Small intestine (tissue), 7 donors: ENCODE data around the gene ZFP36. TPM values are rescaled to one million over a fixed set of nuclear protein-coding genes. Genes with fewer than 3 reads are reported as not detected.

Source experiments
- DNase-seq, 2 donors: peaks; one replicate each; pipeline versions ENCODE4 v3.0.0 to v3.0.0-alpha.2; 2013
- FAIRE-seq: peaks from 2 replicates; lab custom pipeline; 2012; peaks lifted over from hg19 to GRCh38; lab: Jason Lieb, UNC
- H3K27ac ChIP-seq, 3 donors: one replicate each; pipeline ENCODE4 v1.5.1; 2013; ENCODE audit warnings: low read length in 2 of 3, mild to moderate bottlenecking in 2 of 3, control low read depth in 1 of 3, inconsistent platforms in 1 of 3, low read depth in 1 of 3, moderate library complexity in 1 of 3
- H3K27me3 ChIP-seq, 3 donors: one replicate each; pipeline ENCODE4 v1.6.1; 2013; ENCODE audit warnings: low read length in 3 of 3, inconsistent platforms in 1 of 3; ENCODE audit not compliant: control insufficient read depth in 3 of 3, insufficient read depth in 3 of 3
- H3K36me3 ChIP-seq, 3 donors: one replicate each; pipeline ENCODE4 v1.6.1; 2013; ENCODE audit warnings: low read length in 3 of 3, inconsistent platforms in 1 of 3, low read depth in 1 of 3, mild to moderate bottlenecking in 1 of 3, moderate library complexity in 1 of 3; ENCODE audit not compliant: control insufficient read depth in 3 of 3, insufficient read depth in 2 of 3
- H3K4me1 ChIP-seq, 3 donors: one replicate each; pipeline ENCODE4 v1.6.1; 2013; ENCODE audit warnings: low read length in 2 of 3, inconsistent platforms in 1 of 3, low read depth in 1 of 3, mild to moderate bottlenecking in 1 of 3, moderate library complexity in 1 of 3; ENCODE audit not compliant: control insufficient read depth in 3 of 3, insufficient read depth in 2 of 3
- H3K4me3 ChIP-seq, 3 donors: one replicate each; pipeline ENCODE4 v1.5.1; 2013; ENCODE audit warnings: low read length in 3 of 3, control low read depth in 1 of 3, inconsistent platforms in 1 of 3, low read depth in 1 of 3, mild to moderate bottlenecking in 1 of 3, moderate library complexity in 1 of 3
- H3K9me3 ChIP-seq, 2 donors: one replicate each; pipeline ENCODE4 v1.6.1; 2013; ENCODE audit warnings: low read depth in 1 of 2, low read length in 1 of 2; ENCODE audit not compliant: control insufficient read depth in 2 of 2, insufficient read depth in 1 of 2
- WGBS, 3 donors: extraction: QIAGEN DNeasy Blood & Tissue Kit; methylation state at CpG; one replicate each; pipeline ENCODE4 v1.1.7; 2013; 5-methylcytosine and 5-hydroxymethylcytosine counted together
- polyA plus RNA-seq, 4 donors: library from polyadenylated mRNA; stranded (reverse) in 3 of 4; unstranded in 1 of 4; fragments of 200-250 nt in 3 of 4; fragments of 120-200 nt in 1 of 4; gene quantifications; one replicate each; pipeline versions ENCODE4 v1.2.1 to v1.2.3, GENCODE V29; 2013
- donor health status: healthy with polysubstance abuse.
- donor health status: control.
- donor health status: control.
- donor health status: Bipolar disorder and iron deficiency.
- donor health status: healthy.

The ZFP36 gene
- polyA plus RNA-seq, 4 donors, result 104 to 365 (median 195) TPM

DNA sequence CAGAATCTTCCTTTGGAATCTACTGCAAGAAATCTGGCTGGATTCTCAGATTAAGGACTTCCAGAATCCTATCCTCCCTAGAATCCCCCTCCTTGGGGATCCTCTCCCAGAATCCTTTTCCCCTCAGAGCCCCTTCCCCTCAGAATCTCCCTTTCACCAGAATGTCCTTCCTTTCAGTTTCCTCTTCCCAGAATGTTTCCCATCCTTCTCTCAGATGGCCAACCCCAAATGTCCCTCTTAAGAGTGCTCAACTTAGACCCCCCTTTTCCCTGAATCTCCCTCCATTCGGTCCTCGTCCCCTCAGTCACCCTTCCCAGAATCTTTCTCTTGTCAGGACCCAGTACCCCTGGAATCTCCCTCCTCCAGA, 29.7 kb downstream of the ZFP36 start:
- no peak for FAIRE-seq
- peaks cover 2 to 16% (median 15%) of the 10 kb centered on the region in 3 donors for H3K4me1 ChIP-seq

DNA sequence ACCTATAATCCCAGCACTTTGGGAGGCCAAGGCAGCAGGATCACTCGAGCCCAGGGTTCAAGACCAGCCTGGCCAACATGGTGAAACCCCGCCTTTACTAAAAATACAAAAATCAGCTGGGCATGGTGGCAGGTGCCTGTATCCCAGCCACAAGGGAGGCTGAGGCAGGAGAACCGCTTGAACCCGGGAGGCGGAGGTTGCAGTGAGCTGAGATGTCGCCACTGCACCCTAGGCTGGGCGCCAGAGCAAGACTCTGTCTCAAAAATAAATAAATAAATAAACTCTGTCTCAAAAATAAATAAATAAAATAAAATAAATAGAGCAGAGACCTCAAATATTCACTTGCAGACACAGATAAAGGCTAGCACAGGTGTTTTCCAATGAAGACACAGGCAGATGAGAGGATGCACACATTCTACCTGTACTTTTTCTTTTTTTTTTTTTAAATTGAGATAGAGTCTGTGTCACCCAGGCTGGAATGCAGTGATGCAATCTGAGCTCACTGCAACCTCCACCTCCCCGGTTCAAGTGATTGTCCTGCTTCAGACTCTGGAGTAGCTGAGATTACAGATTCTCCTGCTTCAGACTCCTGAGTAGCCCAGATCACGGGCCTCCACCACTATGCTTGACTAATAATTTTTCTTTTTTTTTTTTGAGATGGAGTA, 31.8 kb downstream of the ZFP36 start:
- no peak for DNase-seq
- 81 to 87% (median 85%) methylated on average over 9 of the region's 9 CpGs for WGBS, 3 donors
- no peak for FAIRE-seq

More for the DNA sequence above, 29.7 kb downstream of the ZFP36 start:
- WGBS, 3 donors, result 3 to 16% (median 4%) methylated on average over 2 of the region's 2 CpGs
- Histone ChIP-seq H3K9me3 (no peaks in the 10 kb centered on the region), H3K4me3 (peak overlapping the region in 2 of 3 donors; percentile 50 to 80), H3K27me3 (no peaks in the 10 kb centered on the region), H3K27ac (peak overlapping the region; percentile 51 to 94 (median 72)), H3K36me3 (peaks cover 5 to 34% (median 6%) of the 10 kb centered on the region in 3 donors)
- no peak for DNase-seq

DNA sequence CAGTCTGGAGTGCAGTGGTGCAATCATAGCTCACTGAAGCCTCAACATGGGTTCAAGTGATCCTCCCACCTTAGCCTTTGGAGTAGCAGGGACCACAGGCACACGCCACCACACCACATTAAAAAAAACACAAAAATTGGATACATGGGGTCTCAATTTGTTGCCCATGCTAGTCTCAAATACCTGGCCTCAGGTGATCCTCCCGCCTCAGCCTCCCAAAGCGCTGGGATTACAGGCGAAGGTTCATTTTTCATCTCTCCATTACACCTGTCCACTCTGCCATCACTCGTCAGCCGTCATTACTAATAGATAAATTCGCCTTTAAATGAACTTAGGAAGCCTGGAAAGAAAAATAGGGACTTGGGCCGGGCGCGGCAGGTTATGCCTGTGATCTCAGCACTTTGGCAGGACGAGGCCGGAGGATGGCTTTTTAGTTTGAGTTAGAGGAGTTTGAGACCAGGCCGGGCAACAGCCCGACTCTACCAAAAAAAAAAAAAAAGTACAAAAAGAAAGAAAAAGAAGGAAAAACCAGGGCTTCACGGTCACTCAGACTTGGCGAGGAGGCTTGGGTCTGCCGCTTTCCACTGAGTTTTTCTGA, 38.0 kb downstream of the ZFP36 start:
- FAIRE-seq, result no peak
- Histone ChIP-seq H3K4me3 (peak overlapping the region; percentile 81 to 93 (median 81)), H3K36me3 (peaks cover 0 to 22% (median 0%) of the 10 kb centered on the region in 3 donors), H3K27me3 (no peaks in the 10 kb centered on the region), H3K27ac (peak overlapping the region; percentile 85 to 97 (median 93)), H3K9me3 (no peaks in the 10 kb centered on the region), H3K4me1 (peaks cover 2 to 11% (median 9%) of the 10 kb centered on the region in 3 donors)
- WGBS, 3 donors, result 2 to 3% (median 3%) methylated on average over 17 of the region's 17 CpGs
- DNase-seq, result peak in 1 of 2 donors; percentile 51

More for the DNA sequence above, 31.8 kb downstream of the ZFP36 start:
- Histone ChIP-seq H3K27me3 (no peaks in the 10 kb centered on the region), H3K27ac (no peak overlapping the region), H3K36me3 (peaks cover 2 to 14% (median 2%) of the 10 kb centered on the region in 3 donors), H3K4me3 (no peak overlapping the region), H3K9me3 (no peaks in the 10 kb centered on the region), H3K4me1 (peaks cover 2 to 16% (median 15%) of the 10 kb centered on the region in 3 donors)

DNA sequence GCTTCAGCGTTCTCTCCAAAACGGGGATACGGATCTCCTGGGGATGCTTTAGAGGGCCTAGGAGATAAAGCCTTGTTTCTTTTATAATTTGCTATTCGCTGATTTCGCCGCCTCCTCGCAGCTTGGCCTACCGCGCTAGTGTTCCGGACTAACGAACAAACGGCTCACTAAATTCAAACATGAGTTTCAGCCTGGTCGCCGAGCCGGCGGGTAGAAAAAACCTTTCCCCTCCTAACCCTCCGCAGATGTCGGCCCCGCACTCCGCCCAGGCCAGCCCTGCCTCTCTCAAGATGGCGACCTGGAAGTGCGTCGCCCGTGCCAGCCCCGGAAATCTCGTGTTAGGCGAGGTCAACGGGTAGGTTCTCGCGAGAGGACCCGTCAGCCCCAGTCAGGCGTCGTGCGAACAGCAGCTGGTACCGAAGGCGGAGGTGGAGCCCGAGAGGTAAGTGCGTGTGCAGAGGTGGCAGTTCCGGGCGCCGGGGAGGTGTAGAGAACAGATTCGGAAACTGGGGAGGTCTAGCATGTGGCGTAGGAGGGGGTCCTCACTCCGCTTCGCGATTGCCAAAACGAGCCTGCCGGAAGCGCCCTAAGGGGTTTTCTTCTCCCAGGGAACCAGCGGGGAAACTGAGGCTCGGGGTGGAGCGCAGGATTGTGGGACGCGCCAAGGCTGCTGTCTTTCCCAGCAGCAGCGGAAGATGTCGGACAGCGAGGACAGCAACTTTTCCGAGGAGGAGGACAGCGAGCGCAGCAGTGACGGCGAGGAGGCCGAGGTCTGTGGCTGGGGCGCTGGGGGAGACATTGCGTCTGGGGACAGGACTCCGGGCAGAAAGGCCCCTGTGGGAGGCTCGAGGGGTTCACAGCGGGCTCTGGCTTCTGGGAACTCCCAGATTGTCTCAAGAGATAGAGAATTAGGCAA, 38.8 kb downstream of the ZFP36 start, which contains the start of gene SUPT5H:
SUPT5H (plus strand) TSS at position 387 of the 916 bp plus-strand sequence; CDS start at position 696, 309 bp downstream.
- peaks cover 0 to 26% (median 0%) of the 10 kb centered on the region in 3 donors for H3K36me3 ChIP-seq
- no peaks in the 10 kb centered on the region for H3K9me3 ChIP-seq
- H3K4me3 ChIP-seq, result peak within 1 kb of the TSS; percentile 81 to 93 (median 81)
- no peak for FAIRE-seq
- DNase-seq, result peak; percentile 98 to 99
- peaks cover 2 to 11% (median 9%) of the 10 kb centered on the region in 3 donors for H3K4me1 ChIP-seq
- H3K27me3 ChIP-seq, result no peaks in the 10 kb centered on the region
- WGBS, 3 donors, result 0% methylated on average over 66 to 68 of the region's 68 CpGs
- H3K27ac ChIP-seq, result peak within 1 kb of the TSS; percentile 85 to 97 (median 93)

DNA sequence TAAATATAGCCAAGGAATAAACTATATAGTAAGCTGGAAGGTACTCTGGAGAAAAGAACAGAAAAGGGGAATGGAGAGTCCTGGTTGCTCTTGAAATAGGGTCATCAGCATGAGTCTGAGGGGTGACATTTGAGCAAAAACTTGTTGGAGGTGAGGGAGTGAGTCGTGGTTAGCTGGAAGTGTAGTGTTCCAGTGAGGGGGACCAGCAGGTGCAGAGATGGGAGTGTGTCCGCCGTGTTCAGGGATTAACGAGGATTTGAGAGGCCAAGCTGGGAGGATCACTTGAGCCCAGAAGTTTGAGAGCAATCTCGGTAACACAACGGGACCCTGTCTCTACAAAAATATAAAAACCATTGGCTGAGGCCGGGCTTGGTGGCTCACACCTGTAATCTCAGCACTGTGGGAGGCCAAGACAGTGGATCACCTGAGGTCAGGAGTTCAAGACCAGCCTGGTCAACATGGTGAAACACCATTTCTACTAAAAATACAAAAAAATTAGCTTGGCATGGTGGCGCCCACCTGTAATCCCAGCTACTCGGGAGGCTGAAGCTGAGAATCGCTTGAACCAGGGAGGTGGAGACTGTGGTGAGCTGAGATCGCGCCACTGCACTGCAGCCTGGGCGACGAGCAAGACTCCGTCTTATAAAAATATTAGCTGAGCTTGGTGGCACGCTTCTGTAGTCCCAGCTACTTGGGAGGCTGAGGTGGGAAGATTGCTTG, 39.9 kb downstream of the ZFP36 start:
- WGBS, 3 donors, result 78 to 81% (median 80%) methylated on average over 16 of the region's 16 CpGs
- peaks cover 2 to 11% (median 9%) of the 10 kb centered on the region in 3 donors for H3K4me1 ChIP-seq
- peaks cover 0 to 30% (median 0%) of the 10 kb centered on the region in 3 donors for H3K36me3 ChIP-seq
- no peaks in the 10 kb centered on the region for H3K27me3 ChIP-seq
- peak overlapping the region in 2 of 3 donors; percentile 81 to 93 for H3K4me3 ChIP-seq
- H3K27ac ChIP-seq, result no peak overlapping the region
- no peak for FAIRE-seq
- no peak for DNase-seq
- H3K9me3 ChIP-seq, result no peaks in the 10 kb centered on the region

DNA sequence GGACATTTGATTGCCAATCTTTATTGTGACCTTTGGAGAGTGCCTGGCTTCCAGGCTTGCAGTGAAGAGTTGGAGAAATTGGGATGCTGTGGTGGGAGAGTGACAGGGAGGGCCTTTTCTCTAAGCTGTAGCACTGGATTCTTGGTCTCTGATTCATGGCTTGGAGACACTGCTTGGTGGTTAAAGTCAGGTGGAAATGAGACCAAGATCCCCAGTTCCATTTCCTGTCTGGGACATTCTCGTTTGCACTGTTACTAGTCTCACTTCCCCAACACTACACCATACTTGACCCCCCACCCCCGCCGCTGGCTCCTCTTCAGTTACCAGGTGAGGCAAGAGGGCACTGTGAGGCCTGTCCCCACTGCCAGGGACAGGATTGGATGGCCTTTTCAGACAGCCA, 41.6 kb downstream of the ZFP36 start:
- Histone ChIP-seq H3K4me3 (no peak overlapping the region), H3K4me1 (peaks cover 2 to 11% (median 9%) of the 10 kb centered on the region in 3 donors), H3K27me3 (no peaks in the 10 kb centered on the region), H3K27ac (no peak overlapping the region), H3K9me3 (no peaks in the 10 kb centered on the region), H3K36me3 (peaks cover 0 to 46% (median 3%) of the 10 kb centered on the region in 3 donors)
- no peak for DNase-seq
- no peak for FAIRE-seq
- 59 to 79% (median 71%) methylated on average over 3 of the region's 3 CpGs for WGBS, 3 donors

DNA sequence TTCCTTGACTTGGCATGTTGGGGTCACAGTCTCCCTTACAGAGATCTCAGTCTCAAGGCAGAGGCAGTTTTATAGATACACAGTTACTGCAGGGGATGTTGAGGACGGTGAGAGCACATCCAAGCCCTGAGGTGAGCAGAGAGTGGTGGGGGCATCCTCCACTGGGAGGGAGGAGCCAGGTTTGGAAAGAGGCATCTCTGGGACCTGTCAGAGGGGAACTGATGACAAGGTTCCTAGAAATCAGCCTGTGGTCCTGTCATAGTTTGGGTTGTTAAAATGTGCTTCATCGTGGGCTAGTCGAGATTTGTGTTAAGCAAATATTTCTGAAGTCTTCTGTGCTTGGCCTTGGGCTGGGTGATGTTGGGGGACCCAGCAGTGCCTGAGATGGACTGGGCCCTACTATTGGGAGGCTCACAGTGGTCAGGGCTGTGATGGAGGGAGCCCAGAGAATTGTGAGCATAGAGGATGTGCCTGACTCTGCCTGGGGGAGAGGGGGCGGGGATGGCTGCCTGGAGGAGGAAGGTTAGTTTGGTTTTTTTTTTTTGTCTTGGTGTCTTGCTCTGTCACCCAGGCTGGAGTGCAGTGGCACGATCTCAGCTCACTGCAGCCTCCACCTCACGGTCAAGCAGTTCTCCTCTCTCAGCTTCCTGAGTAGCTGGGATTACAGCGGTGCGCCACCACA, 42.6 kb downstream of the ZFP36 start:
- Histone ChIP-seq H3K4me3 (no peak overlapping the region), H3K27me3 (no peaks in the 10 kb centered on the region), H3K4me1 (peaks cover 2 to 11% (median 7%) of the 10 kb centered on the region in 3 donors), H3K36me3 (peaks cover 0 to 52% (median 7%) of the 10 kb centered on the region in 3 donors), H3K9me3 (no peaks in the 10 kb centered on the region), H3K27ac (no peak overlapping the region)
- DNase-seq (no peak), FAIRE-seq (no peak)
- WGBS, 3 donors, result 77 to 79% (median 78%) methylated on average over 7 to 8 of the region's 8 CpGs
